Measurements from ENCODE around the gene PDE4B.

Gene PDE4B

DNA sequence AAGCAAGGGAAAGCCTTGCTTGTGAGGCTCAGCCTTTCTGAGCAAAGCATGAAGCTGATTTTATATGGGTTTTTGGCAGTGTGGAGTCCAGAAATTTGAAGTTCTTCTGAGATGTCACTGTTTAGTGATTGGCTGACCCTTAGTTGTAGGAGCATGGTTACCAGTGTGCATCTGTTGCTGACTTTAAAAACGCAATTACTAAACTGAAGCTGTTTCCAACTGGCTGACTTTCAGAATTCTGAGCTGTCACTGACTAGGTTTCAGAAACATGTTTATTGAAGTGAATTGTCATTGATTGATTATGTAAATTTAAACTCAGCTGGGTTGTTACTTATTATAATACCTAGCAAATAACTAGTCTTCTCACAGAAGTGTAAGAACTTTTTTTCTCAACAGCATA, 89.4 kb downstream of the PDE4B start:
- DNase-seq (ENCODE audit: low spot score) = no peak

DNA sequence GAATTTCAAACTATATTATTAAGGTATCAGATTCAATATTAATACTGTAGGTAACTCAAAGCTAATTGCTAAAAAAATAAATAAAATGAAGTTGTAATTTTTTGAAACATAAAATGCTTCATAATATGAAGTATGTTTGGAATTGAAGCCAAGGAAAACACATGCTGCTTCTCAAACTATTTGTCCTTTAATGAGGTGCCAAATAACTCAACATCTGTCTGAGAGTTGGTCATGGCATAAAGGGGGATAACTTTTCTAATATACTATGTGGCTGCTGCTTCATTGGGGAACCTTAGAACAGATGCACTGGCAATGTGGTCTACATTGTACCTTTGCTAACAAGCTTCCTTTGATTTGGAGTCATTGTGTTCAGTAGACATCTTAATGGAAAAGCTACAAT, 96.7 kb downstream of the PDE4B start:
- no peak for DNase-seq (ENCODE audit: low spot score)

- DNase-seq (ENCODE audit: low spot score) = no peak
Measured at GRCh38 chr1:65890201-65890843, 97.6 kb downstream of the PDE4B start.

- DNase-seq (ENCODE audit: low spot score) = no peak
Measured at GRCh38 chr1:65894738-65895605, 102.3 kb downstream of the PDE4B start.

GRCh38 chr1:65896721-65897120, 104.0 kb downstream of the PDE4B start:
- DNase-seq (ENCODE audit: low spot score) = no peak

DNA sequence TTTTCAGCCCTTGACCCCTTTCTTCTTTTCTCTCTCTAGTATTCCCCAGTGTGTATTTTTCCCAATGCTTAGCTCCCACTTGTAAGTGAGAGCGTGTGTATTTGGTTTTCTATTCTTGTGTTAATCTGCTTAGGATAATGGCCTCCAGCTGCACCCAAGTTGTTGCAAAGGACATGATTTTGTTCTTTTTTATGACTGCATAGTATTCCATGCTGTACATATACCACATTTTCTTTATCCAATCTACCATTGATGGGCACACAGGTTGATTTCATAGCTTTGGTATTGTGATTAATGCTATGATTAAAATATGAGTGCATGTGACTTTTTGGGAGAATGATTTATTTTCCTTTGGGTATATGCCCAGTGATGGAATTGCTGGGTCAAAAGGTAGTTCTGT, 104.8 kb downstream of the PDE4B start:
- DNase-seq (ENCODE audit: low spot score) = no peak

DNA sequence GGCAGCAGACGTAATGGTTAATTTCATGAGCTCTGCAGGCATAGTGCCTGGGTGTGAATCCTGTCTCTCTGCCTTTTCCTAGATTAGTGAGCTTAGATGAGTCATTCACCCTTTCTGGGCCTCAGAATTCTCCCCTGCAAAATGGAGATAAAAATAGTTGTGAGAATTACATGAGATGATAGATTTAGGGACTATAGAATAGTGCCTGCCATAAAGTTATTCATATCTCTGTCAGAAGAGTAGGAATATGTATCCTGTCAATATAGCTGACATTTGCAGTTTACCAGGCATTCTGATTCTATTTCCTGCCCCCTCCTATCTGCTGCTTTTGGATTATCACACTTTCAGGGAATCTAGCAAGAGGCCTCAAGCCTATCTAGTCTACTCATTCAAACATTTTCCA, 112.0 kb downstream of the PDE4B start:
- no peak for DNase-seq (ENCODE audit: low spot score)

DNA sequence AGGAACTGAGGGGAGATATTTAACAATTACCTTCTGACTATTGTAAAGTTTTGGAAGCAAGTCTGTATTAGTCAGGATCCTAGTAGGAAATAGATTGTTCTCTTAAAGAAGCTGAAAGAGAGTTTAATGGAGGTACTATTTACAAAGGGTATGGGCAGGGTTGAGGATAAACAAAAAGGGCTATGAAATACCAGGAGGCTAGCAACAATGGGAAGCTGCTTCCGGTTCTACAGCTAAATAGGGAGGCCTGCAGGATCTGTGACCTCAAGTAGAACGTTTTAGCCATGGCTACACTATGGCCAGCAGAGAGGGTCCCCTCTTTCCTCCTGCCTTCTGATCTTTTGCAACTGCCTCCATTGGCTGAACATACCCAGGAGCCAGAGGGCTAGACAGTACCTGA, 117.7 kb downstream of the PDE4B start:
- DNase-seq (ENCODE audit: low spot score) = no peak

DNA sequence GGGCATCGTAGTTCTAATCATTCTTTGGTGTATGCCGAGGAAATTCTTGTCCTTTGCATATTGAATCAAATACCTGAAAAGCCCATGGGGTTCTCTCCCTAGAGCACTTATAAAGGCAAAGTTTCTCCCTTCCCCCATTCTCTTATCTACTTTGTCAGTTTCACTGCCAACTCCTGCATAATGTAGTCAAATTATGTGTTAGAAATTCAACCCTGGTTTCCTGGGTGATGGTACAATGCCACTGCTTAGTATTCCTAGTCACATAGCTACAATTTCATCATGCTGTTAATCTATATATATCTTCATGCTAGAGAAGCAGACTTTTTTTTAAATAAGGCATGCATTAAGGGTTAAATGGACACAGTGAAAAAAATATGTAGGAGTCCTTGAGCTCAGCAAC, 119.0 kb downstream of the PDE4B start:
- DNase-seq (ENCODE audit: low spot score) = no peak

GRCh38 chr1:65918564-65918963, 125.9 kb downstream of the PDE4B start:
- DNase-seq (ENCODE audit: low spot score) = no peak

DNA sequence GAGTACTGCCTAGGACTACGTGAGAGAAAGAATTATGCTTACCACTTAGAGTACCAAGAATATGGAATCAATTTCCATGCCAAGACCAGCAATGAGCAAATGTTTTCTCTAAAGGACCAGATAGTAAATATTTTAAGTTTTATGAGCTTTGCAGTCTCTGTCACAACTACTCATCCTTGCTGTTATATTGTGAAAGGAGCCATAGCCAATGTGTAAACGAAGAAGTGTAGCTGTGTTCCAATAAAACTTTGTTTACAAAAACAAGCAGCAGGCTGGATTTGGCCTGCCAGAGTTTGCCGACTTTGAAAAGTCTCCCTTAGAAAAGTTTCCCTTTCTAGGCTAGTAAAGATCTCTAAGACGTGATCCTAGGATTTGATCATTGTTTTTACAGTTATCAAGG, 128.8 kb downstream of the PDE4B start:
- no peak for DNase-seq (ENCODE audit: low spot score)

DNA sequence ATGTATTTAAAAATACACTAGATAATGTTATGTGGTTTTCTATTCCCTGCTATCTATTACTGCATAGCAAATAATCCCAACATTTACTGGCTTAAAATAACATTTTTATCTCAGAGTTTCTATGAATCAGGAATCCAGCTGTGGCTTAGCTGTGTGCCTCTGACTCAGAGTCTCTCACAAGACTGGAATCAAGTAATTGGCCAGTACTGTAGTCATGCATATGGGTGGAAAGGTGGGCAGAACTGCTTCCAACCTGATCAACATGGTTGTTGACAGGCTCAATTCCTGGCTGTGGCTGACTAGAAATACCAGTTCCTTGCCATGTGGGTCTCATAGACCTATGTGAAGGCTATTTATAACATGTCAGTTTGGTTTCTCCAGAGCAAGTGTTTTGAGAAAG, 131.8 kb downstream of the PDE4B start:
- DNase-seq (ENCODE audit: low spot score) = no peak

DNA sequence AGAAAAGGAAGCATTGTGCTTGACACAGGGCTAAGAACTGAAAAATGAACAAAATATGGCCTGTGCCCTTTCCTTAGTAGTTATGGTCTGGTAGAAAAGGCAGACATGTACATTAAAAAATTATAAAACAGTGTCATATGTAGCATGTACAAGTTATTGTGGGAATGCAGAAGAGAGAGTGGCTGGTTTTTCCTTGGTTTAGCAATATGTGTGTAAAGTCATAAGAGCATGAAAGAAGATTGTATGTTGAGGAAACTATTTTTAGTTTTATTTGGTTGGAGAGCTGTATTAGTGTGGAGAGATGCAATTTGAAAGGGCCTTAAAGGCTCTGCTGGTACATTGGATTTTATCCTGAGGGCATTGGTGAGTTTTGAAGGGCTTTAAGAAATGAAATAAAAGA, 145.8 kb downstream of the PDE4B start:
- DNase-seq (ENCODE audit: low spot score) = no peak

DNA sequence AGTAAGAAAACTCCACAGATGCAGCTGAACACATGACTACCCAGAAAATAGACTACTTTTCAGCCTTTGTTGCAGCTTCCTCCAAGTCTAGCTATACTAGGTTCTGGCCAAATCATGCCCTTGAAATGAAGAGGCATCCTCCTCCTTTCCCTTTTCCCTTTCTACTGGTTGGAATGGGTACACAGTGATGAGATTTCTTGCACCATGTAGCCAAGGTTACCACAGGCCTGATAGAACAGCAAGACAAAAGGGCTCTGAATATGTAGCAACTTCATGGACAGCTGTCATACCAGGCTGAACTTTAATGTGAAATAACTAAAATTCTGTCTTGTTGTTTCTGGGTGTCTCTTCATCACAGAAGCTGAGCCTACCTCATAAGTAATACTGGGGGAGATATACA, 146.5 kb downstream of the PDE4B start:
- no peak for DNase-seq (ENCODE audit: low spot score)

GRCh38 chr1:65939636-65940035, 146.9 kb downstream of the PDE4B start:
- no peak for DNase-seq (ENCODE audit: low spot score)

- no peak for DNase-seq (ENCODE audit: low spot score)
Measured at GRCh38 chr1:65940126-65940525, 147.4 kb downstream of the PDE4B start.

GRCh38 chr1:65942476-65942875, 149.8 kb downstream of the PDE4B start:
- DNase-seq (ENCODE audit: low spot score) = no peak

DNA sequence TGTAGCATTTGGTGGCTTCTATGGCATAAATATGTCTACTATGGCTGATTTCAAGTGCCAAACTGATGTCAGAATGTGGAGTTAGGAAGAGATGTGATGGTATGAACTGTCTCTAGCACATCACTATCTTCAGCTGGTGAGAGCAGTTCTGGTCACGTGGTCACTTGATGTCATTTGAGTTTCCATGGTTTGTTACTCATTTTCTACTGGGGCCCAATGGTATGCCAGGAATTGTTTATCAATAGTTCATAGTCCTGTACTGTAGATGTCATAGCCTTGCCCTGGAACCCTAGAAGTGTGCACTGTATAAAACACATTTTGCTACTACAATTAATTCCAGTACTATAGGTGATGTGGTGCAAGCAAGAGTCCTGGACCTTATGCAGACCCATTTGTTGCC, 153.7 kb downstream of the PDE4B start:
- no peak for DNase-seq (ENCODE audit: low spot score)

- DNase-seq (ENCODE audit: low spot score) = no peak
Measured at GRCh38 chr1:65946960-65947359, 154.3 kb downstream of the PDE4B start.

GRCh38 chr1:65948609-65949229, 156.0 kb downstream of the PDE4B start:
- no peak for DNase-seq (ENCODE audit: low spot score)

DNA sequence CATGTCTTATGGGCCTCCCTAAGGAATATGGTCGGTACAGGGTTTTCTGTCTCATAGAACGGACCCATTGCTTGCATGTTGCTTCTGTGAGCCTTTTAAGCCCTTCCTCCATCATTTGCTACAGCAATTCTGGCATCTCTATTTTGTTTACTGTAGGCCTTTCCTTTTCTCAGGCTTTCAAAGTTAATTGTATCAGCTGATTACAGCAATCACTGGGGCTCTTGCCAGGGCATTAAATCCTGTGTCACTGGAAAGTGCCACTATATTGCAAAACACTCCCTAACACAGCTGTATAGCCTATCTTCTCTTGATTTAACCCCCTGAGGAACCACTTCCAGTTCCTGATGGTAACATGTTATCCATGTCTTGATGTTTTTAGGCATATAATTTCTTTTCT, 156.5 kb downstream of the PDE4B start:
- no peak for DNase-seq (ENCODE audit: low spot score)

- no peak for DNase-seq (ENCODE audit: low spot score)
Measured at GRCh38 chr1:65949933-65950332, 157.2 kb downstream of the PDE4B start.

DNA sequence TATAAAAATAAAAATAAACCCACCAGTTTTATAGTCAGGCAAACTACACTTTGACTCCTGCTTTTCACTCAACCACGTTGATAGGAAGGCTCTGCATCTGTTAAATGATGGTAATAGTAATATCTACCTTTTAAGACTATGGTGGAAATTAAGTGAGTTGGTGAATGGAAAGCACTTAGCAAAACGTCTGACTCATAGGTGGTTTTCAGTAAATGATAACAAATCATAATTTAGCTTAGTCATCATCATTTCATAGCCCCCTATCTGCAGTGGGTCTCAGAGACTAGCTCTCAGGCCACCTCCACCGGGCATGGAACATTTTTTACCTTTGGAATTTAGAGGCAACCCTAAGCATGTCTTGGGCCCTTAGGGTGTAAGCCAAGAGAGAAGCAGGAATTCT, 160.0 kb downstream of the PDE4B start:
- DNase-seq (ENCODE audit: low spot score) = no peak

Measured in HuH-7.5 (cell line).